ENCODE measurements around the gene PRKX.

DNA sequence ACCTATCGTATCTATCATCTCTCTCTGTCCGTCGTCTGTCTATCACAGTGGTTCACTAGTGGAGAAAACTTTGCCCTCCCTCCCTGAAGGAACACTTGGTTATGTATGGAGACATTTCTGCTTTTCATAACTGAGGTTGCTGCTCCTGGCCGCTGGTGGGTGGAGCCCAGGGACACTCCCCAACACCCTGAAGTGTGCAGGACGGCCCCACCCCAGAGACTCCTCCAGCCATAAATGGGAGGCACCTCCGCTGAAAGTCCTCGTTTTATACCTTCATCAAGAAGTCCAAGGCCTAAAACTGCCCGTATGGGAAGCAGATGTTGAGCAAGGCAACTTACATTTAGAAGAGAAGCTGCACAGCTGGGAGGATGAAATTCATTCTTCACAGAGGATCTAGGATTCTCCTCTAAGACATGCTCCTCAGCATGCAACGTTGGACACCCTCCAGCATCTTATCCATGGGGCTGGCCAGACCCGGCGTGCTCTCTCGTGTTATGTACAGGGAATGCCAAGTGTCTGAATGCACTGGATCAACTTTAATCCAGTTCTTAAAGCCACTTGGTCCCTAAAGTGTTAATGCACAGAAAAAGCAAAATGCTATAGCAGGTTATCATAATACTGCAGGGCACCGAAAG lies 43.5 kb downstream of the PRKX start:
- TF ChIP-seq, protein P1, sequence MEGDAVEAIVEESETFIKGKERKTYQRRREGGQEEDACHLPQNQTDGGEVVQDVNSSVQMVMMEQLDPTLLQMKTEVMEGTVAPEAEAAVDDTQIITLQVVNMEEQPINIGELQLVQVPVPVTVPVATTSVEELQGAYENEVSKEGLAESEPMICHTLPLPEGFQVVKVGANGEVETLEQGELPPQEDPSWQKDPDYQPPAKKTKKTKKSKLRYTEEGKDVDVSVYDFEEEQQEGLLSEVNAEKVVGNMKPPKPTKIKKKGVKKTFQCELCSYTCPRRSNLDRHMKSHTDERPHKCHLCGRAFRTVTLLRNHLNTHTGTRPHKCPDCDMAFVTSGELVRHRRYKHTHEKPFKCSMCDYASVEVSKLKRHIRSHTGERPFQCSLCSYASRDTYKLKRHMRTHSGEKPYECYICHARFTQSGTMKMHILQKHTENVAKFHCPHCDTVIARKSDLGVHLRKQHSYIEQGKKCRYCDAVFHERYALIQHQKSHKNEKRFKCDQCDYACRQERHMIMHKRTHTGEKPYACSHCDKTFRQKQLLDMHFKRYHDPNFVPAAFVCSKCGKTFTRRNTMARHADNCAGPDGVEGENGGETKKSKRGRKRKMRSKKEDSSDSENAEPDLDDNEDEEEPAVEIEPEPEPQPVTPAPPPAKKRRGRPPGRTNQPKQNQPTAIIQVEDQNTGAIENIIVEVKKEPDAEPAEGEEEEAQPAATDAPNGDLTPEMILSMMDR (IDR thresholded peaks at IDR 0.05; ENCODE audit: low read length), result no peak
- no peak for TF ChIP-seq EZH2 (optimal IDR thresholded peaks at IDR 0.05; ENCODE audit: low read depth, low read length)
